CD4-positive, alpha-beta T cell (primary cell): ENCODE data around the gene SPSB4. TPM values are rescaled to one million over a fixed set of nuclear protein-coding genes. Genes with fewer than 3 reads are reported as not detected.

Experiments used
- ATAC-seq: fragments of 200-7000 bp; cut with Tn5 transposase; one replicate; pipeline ENCODE4 v1.10.0; 2022; ENCODE audit warnings: mild to moderate bottlenecking; ENCODE audit not compliant: poor library complexity
- CTCF ChIA-PET: fragments of 350-600 bp; sonication (Branson Sonifier 250); formaldehyde crosslinking; loops from one replicate; lab custom pipeline; 2021; ENCODE audit warnings: antibody characterized with exemption, inconsistent platforms; lab: Charles Lee
- POLR2A ChIA-PET: fragments of 350-600 bp; sonication (Branson Sonifier 250); formaldehyde crosslinking; loops from one replicate; lab custom pipeline; 2021; ENCODE audit warnings: antibody characterized with exemption, inconsistent platforms; lab: Charles Lee
- DNase-seq, 14 experiments: peaks; one replicate each; pipeline ENCODE4 v3.0.0-alpha.2; 2013 to 2020; ENCODE audit warnings: mixed read lengths in 2 of 14
- H3K27ac ChIP-seq, 2 donors: one replicate each; pipeline versions ENCODE4 v1.5.1 to v1.7.0; 2013; ENCODE audit warnings: low read length in 2 of 2, low read depth in 1 of 2, mild to moderate bottlenecking in 1 of 2
- H3K27me3 ChIP-seq, 2 experiments: 1 replicate in 1 of 2; 2 replicates in 1 of 2; pipeline versions ENCODE4 v1.6.1 to v1.7.0; 2013; ENCODE audit warnings: low read length in 2 of 2, control low read depth in 1 of 2, mild to moderate bottlenecking in 1 of 2, moderate library complexity in 1 of 2; ENCODE audit not compliant: insufficient read depth in 2 of 2, control insufficient read depth in 1 of 2
- H3K36me3 ChIP-seq: one replicate; pipeline ENCODE4 v1.6.1; 2013; ENCODE audit warnings: low read length, control low read depth; ENCODE audit not compliant: insufficient read depth
- H3K4me1 ChIP-seq: one replicate; pipeline ENCODE4 v1.6.1; 2013; ENCODE audit warnings: low read length, control low read depth; ENCODE audit not compliant: insufficient read depth
- H3K4me3 ChIP-seq: one replicate; pipeline ENCODE4 v1.5.1; 2013; ENCODE audit warnings: mild to moderate bottlenecking, low read length, moderate library complexity
- H3K9me3 ChIP-seq, 2 experiments: 1 replicate in 1 of 2; 2 replicates in 1 of 2; pipeline versions ENCODE4 v1.6.1 to v1.7.0; 2013; ENCODE audit warnings: low read length in 2 of 2, mild to moderate bottlenecking in 2 of 2, control low read depth in 1 of 2, moderate library complexity in 1 of 2; ENCODE audit not compliant: control insufficient read depth in 1 of 2, insufficient read depth in 1 of 2
- H3K27ac Mint-ChIP-seq: one replicate; pipeline ENCODE4 v1.8.0; 2020; ENCODE audit warnings: mixed read lengths
- H3K27me3 Mint-ChIP-seq: one replicate; pipeline ENCODE4 v1.8.0; 2021; ENCODE audit warnings: mixed read lengths
- H3K36me3 Mint-ChIP-seq: one replicate; pipeline ENCODE4 v1.8.0; 2021; ENCODE audit warnings: low read depth, mixed read lengths
- H3K4me1 Mint-ChIP-seq: one replicate; pipeline ENCODE4 v1.8.0; 2021; ENCODE audit warnings: low read depth, mixed read lengths
- H3K4me3 Mint-ChIP-seq: one replicate; pipeline ENCODE4 v1.8.0; 2020; ENCODE audit warnings: mild to moderate bottlenecking, mixed read lengths
- H3K9me3 Mint-ChIP-seq: one replicate; pipeline ENCODE4 v1.8.0; 2020; ENCODE audit warnings: mixed read lengths
- CTCF ChIP-seq: fragments of 200-600 bp; IDR thresholded peaks from one replicate; pipeline ENCODE4 v1.8.0; 2022; ENCODE audit warnings: antibody characterized with exemption, mild to moderate bottlenecking
- intact Hi-C, 2 experiments: fragments of 100-400 bp; cut with DNase I in 1 of 2; cut with micrococcal nuclease in 1 of 2; formaldehyde crosslinking; loops; one replicate each; pipeline versions ENCODE4 v1.15.1 to v1.9.0; 2023 to 2025; cut with DNase I, micrococcal nuclease
- total RNA-seq, 174 experiments: library from RNA in 2 of 174; stranded (reverse) in 2 of 174; gene quantifications; one replicate each; pipeline ENCODE4 v1.2.3 and lab custom pipeline; 2021 to 2026

SPSB4 gene
- total RNA-seq, 2 experiments from 2014 or later, result not detected

GRCh38 chr3:141176775-141177174 is 125.6 kb downstream of the SPSB4 start:
- no peak overlapping the region for H3K27ac Mint-ChIP-seq
- H3K36me3 Mint-ChIP-seq, result no peaks in the 10 kb centered on the region
- peaks cover 12% of the 10 kb centered on the region for H3K9me3 Mint-ChIP-seq
- ChIA-PET POLR2A (no interaction called here), CTCF (interaction anchor here (1.0 kb wide), 1 partner anchor 15 kb away, joined by 4 read pairs; no protein-coding TSS in a partner anchor)
- intact Hi-C loops, result no loop called here
- H3K4me3 Mint-ChIP-seq, result no peak overlapping the region
- Histone ChIP-seq H3K36me3 (no peaks in the 10 kb centered on the region), H3K4me3 (no peak overlapping the region), H3K27ac (no peak overlapping the region), H3K4me1 (no peaks in the 10 kb centered on the region), H3K27me3 (no peaks in the 10 kb centered on the region), H3K9me3 (peaks cover 0 to 4% of the 10 kb centered on the region in 2 experiments)
- no peaks in the 10 kb centered on the region for H3K27me3 Mint-ChIP-seq
- no peak for TF ChIP-seq CTCF
- no peaks in the 10 kb centered on the region for H3K4me1 Mint-ChIP-seq
- DNase-seq (no peak), ATAC-seq (no peak)

- Histone ChIP-seq H3K36me3 (no peaks in the 10 kb centered on the region), H3K4me3 (no peak overlapping the region), H3K9me3 (peaks cover 0 to 4% of the 10 kb centered on the region in 2 experiments), H3K27me3 (no peaks in the 10 kb centered on the region), H3K4me1 (no peaks in the 10 kb centered on the region), H3K27ac (no peak overlapping the region)
- no peak for DNase-seq
- ChIA-PET POLR2A (no interaction called here), CTCF (no interaction called here)
- no peak for ATAC-seq
- Mint-ChIP-seq H3K36me3 (no peaks in the 10 kb centered on the region), H3K27me3 (no peaks in the 10 kb centered on the region), H3K9me3 (peaks cover 12% of the 10 kb centered on the region), H3K4me3 (no peak overlapping the region), H3K27ac (no peak overlapping the region), H3K4me1 (no peaks in the 10 kb centered on the region)
- TF ChIP-seq CTCF, result no peak
- intact Hi-C loops, result no loop called here
Observed at GRCh38 chr3:141178026-141178425, 126.9 kb downstream of the SPSB4 start.

- Mint-ChIP-seq H3K9me3 (peaks cover 12% of the 10 kb centered on the region), H3K27me3 (no peaks in the 10 kb centered on the region), H3K27ac (no peak overlapping the region), H3K36me3 (no peaks in the 10 kb centered on the region), H3K4me1 (no peaks in the 10 kb centered on the region), H3K4me3 (no peak overlapping the region)
- intact Hi-C loops, result no loop called here
- H3K27me3 ChIP-seq, result no peaks in the 10 kb centered on the region
- no peak for TF ChIP-seq CTCF
- no peak for ATAC-seq
- CTCF ChIA-PET, result no interaction called here
- H3K36me3 ChIP-seq, result no peaks in the 10 kb centered on the region
- DNase-seq, result no peak
- no peak overlapping the region for H3K27ac ChIP-seq
- POLR2A ChIA-PET, result no interaction called here
- H3K4me3 ChIP-seq, result no peak overlapping the region
- peaks cover 0 to 4% of the 10 kb centered on the region in 2 experiments for H3K9me3 ChIP-seq
- H3K4me1 ChIP-seq, result no peaks in the 10 kb centered on the region
Observed at GRCh38 chr3:141178551-141178950, 127.4 kb downstream of the SPSB4 start.
